OCI-LY1 (cell line): ENCODE results near the gene THRAP3.

Source experiments
- CTCF ChIP-seq: fragments of 200-600 bp; sonication (generic), shearing (Covaris generic); IDR thresholded peaks from 2 replicates; pipeline ENCODE4 v1.5.1; 2017; ENCODE audit warnings: mild to moderate bottlenecking, antibody characterized with exemption, low read length, moderate library complexity, mixed read lengths
- EZH2 ChIP-seq: fragments of 200-600 bp; sonication (generic), shearing (Covaris generic); IDR thresholded peaks from 2 replicates; pipeline ENCODE4 v1.8.0; 2017; ENCODE audit warnings: borderline replicate concordance, mixed run types, mild to moderate bottlenecking, antibody characterized with exemption, low read length, moderate library complexity, mixed read lengths

- TF ChIP-seq CTCF (no peak), EZH2 (no peak)
Observed at GRCh38 chr1:36350659-36351226, 126.5 kb downstream of the THRAP3 start.
